DND-41 (cell line): ENCODE data around the gene BACH2.

Source experiments
- ATAC-seq: fragments of 200-7000 bp; cut with Tn5 transposase; 3 replicates; pipeline ENCODE4 v1.9.1; 2021; ENCODE audit warnings: low read depth; ENCODE audit not compliant: insufficient read depth
- DNase-seq: peaks from one replicate; pipeline ENCODE4 v3.0.0-alpha.2; 2020
- H2AFZ ChIP-seq: 2 replicates; pipeline ENCODE4 v1.6.0; 2012; ENCODE audit warnings: low read depth, low read length
- H3K27ac ChIP-seq: 2 replicates; pipeline ENCODE4 v1.5.1; 2012; ENCODE audit warnings: low read length, inconsistent platforms
- H3K27me3 ChIP-seq: fragments of 200-600 bp; sonication (generic); 2 replicates; pipeline ENCODE4 v1.6.0; 2012; ENCODE audit warnings: low read length, mild to moderate bottlenecking, inconsistent platforms; ENCODE audit not compliant: insufficient read depth, poor library complexity
- H3K36me3 ChIP-seq: 2 replicates; pipeline ENCODE4 v1.5.1; 2012; ENCODE audit warnings: low read length, inconsistent platforms; ENCODE audit not compliant: insufficient read depth
- H3K4me1 ChIP-seq: 2 replicates; pipeline ENCODE4 v1.5.1; 2012; ENCODE audit warnings: mild to moderate bottlenecking, low read length; ENCODE audit not compliant: insufficient read depth
- H3K4me2 ChIP-seq: 2 replicates; pipeline ENCODE4 v1.6.0; 2012; ENCODE audit warnings: mild to moderate bottlenecking, moderate library complexity, low read length, inconsistent platforms; ENCODE audit not compliant: insufficient read depth
- H3K4me3 ChIP-seq, 2 experiments: fragments of 200-600 bp in 1 of 2; shearing (Covaris generic) in 1 of 2; 2 replicates each; pipeline ENCODE4 v1.5.1; 2012 to 2016; ENCODE audit warnings: inconsistent platforms in 2 of 2, low read length in 2 of 2, mild to moderate bottlenecking in 2 of 2, low read depth in 1 of 2, moderate library complexity in 1 of 2
- H3K79me2 ChIP-seq: 2 replicates; pipeline ENCODE4 v1.6.0; 2012; ENCODE audit warnings: low read length, inconsistent platforms; ENCODE audit not compliant: insufficient read depth
- H3K9ac ChIP-seq: 2 replicates; pipeline ENCODE4 v1.6.0; 2012; ENCODE audit warnings: low read depth, mild to moderate bottlenecking, inconsistent platforms, low read length, moderate library complexity
- H3K9me3 ChIP-seq: 2 replicates; pipeline ENCODE4 v1.5.1; 2012; ENCODE audit warnings: low read length, moderate library complexity, mild to moderate bottlenecking, inconsistent platforms; ENCODE audit not compliant: insufficient read depth, severe bottlenecking
- H4K20me1 ChIP-seq: 2 replicates; pipeline ENCODE4 v1.6.0; 2012; ENCODE audit warnings: low read length; ENCODE audit not compliant: insufficient read depth
- EZH2 ChIP-seq: IDR thresholded peaks from 3 replicates; pipeline ENCODE4 v1.6.1; 2012; ENCODE audit warnings: borderline replicate concordance, low read depth, mild to moderate bottlenecking, moderate library complexity, low read length, inconsistent platforms; ENCODE audit not compliant: severe bottlenecking
- TF ChIP-seq, protein P1 (sequence below): IDR thresholded peaks from 2 replicates; pipeline ENCODE4 v1.5.1; 2012; ENCODE audit warnings: borderline replicate concordance, low read length, moderate library complexity, mild to moderate bottlenecking; ENCODE audit not compliant: poor library complexity, severe bottlenecking; ENCODE audit errors: extremely low read depth

Gene BACH2

GRCh38 chr6:90003069-90003795 is 293.4 kb downstream of the BACH2 start:
- Histone ChIP-seq H3K4me1 (no peaks in the 10 kb centered on the region), H3K27ac (no peak overlapping the region)
- DNase-seq, result no peak

DNA sequence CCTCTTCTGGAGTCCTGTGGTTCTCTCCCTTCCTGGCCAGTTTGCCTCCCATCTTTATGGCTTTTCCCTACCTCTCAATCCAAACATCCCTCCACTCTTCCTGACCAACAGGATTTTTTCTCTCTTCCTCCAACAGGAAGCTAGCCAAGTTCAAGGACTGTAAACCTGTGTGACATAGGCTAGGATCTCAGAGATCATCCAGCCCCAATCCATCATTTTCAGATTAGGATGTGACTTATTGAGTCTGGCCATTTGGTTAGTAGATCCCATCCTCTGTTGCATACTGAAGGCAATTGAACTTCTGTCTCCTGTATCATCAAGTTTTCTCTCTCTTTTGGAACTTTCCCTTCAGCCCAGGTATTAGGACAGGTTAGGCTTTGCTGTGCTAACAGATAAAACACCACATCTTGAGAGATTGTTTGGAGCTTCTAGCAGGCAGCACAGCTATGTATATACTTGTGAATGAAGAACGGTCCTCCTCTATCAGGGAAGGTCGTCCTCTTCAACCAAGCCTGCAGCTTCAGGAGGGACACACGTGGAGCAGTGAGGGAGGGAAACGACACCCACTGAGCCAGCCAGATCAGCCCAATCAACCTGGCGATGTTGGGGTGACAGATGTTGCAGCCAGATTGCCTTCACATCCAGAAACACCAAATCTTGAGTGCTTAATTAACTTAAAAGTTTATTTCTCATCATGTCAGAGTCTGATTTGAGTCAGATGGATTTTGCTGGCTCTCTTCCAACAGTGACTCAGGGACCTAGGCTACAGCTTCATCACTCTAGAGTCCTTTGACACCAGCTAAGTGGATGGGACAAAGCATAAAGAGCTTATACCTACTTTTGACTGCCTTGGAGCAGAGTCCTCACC is 295.5 kb downstream of the BACH2 start:
- no peak for ATAC-seq

More at GRCh38 chr6:90003069-90003795, 293.4 kb downstream of the BACH2 start:
- Histone ChIP-seq H3K9ac (no peak overlapping the region), H3K79me2 (no peaks in the 10 kb centered on the region), H3K4me3 (no peak overlapping the region), H3K4me2 (no peak overlapping the region), H3K36me3 (no peaks in the 10 kb centered on the region), H3K27me3 (no peaks in the 10 kb centered on the region), H2AFZ (no peak overlapping the region), H3K9me3 (no peaks in the 10 kb centered on the region), H4K20me1 (no peaks in the 10 kb centered on the region)
- TF ChIP-seq EZH2, result no peak
- TF ChIP-seq, protein P1, sequence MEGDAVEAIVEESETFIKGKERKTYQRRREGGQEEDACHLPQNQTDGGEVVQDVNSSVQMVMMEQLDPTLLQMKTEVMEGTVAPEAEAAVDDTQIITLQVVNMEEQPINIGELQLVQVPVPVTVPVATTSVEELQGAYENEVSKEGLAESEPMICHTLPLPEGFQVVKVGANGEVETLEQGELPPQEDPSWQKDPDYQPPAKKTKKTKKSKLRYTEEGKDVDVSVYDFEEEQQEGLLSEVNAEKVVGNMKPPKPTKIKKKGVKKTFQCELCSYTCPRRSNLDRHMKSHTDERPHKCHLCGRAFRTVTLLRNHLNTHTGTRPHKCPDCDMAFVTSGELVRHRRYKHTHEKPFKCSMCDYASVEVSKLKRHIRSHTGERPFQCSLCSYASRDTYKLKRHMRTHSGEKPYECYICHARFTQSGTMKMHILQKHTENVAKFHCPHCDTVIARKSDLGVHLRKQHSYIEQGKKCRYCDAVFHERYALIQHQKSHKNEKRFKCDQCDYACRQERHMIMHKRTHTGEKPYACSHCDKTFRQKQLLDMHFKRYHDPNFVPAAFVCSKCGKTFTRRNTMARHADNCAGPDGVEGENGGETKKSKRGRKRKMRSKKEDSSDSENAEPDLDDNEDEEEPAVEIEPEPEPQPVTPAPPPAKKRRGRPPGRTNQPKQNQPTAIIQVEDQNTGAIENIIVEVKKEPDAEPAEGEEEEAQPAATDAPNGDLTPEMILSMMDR, result no peak
- no peak for ATAC-seq

GRCh38 chr6:89999945-90000825 is 296.5 kb downstream of the BACH2 start:
- H3K9ac ChIP-seq, result no peak overlapping the region
- no peak for DNase-seq

More for the DNA sequence above, 295.5 kb downstream of the BACH2 start:
- no peaks in the 10 kb centered on the region for H3K4me1 ChIP-seq
- H2AFZ ChIP-seq, result no peak overlapping the region
- no peak overlapping the region for H3K4me2 ChIP-seq
- no peak for DNase-seq
- no peaks in the 10 kb centered on the region for H3K36me3 ChIP-seq
- no peaks in the 10 kb centered on the region for H3K79me2 ChIP-seq
- H3K27me3 ChIP-seq, result no peaks in the 10 kb centered on the region
- H3K27ac ChIP-seq, result no peak overlapping the region
- no peak overlapping the region for H3K9ac ChIP-seq
- no peaks in the 10 kb centered on the region for H4K20me1 ChIP-seq
- H3K4me3 ChIP-seq, result no peak overlapping the region
- no peaks in the 10 kb centered on the region for H3K9me3 ChIP-seq
- TF ChIP-seq, protein P1, result no peak
- TF ChIP-seq EZH2, result no peak

More at GRCh38 chr6:89999945-90000825, 296.5 kb downstream of the BACH2 start:
- Histone ChIP-seq H3K79me2 (no peaks in the 10 kb centered on the region), H2AFZ (no peak overlapping the region), H3K4me3 (no peak overlapping the region), H3K27ac (no peak overlapping the region), H3K4me1 (no peaks in the 10 kb centered on the region), H3K9me3 (no peaks in the 10 kb centered on the region), H4K20me1 (no peaks in the 10 kb centered on the region), H3K27me3 (no peaks in the 10 kb centered on the region), H3K36me3 (no peaks in the 10 kb centered on the region), H3K4me2 (no peak overlapping the region)
- ATAC-seq, result no peak
- TF ChIP-seq, protein P1, result no peak
- no peak for TF ChIP-seq EZH2
